ENCODE results near the gene CTSL.

Gene CTSL

DNA sequence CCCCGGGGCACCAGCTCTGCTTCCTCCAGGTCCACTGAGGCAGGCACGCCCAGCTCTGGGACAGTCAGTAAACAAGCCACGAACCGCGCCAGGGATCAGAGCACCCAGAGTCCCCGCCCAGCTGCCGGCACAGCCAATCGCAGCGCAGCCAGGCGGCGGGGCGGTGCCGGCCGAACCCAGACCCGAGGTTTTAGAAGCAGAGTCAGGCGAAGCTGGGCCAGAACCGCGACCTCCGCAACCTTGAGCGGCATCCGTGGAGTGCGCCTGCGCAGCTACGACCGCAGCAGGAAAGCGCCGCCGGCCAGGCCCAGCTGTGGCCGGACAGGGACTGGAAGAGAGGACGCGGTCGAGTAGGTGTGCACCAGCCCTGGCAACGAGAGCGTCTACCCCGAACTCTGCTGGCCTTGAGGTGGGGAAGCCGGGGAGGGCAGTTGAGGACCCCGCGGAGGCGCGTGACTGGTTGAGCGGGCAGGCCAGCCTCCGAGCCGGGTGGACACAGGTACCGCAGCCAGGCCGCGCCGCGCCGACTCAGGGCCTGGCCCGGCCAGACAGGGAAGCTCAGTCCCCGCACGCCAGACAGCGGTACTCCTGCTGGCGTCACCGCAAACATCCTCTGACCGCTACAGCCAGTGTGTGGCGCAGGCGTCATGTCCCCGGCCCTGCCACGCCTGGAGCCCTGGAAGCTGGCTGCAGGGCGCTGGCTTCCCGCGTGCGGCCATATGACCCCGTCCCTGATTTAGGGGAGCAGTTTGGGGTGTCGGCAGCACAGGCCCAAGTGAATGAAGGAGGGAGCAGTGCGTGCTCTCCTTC is at the start of gene CTSL:
TSS of gene CTSL (plus strand) at position 220 of the 810 bp plus-strand sequence. CDS start 1,485 bp downstream, outside the sequence.
- no peak for DNase-seq (ENCODE audit: low read depth)
- TF ChIP-seq, protein P1, sequence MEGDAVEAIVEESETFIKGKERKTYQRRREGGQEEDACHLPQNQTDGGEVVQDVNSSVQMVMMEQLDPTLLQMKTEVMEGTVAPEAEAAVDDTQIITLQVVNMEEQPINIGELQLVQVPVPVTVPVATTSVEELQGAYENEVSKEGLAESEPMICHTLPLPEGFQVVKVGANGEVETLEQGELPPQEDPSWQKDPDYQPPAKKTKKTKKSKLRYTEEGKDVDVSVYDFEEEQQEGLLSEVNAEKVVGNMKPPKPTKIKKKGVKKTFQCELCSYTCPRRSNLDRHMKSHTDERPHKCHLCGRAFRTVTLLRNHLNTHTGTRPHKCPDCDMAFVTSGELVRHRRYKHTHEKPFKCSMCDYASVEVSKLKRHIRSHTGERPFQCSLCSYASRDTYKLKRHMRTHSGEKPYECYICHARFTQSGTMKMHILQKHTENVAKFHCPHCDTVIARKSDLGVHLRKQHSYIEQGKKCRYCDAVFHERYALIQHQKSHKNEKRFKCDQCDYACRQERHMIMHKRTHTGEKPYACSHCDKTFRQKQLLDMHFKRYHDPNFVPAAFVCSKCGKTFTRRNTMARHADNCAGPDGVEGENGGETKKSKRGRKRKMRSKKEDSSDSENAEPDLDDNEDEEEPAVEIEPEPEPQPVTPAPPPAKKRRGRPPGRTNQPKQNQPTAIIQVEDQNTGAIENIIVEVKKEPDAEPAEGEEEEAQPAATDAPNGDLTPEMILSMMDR (IDR thresholded peaks at IDR 0.05; ENCODE audit: insufficient read depth, low read depth, low read length, missing control alignments), result no peak
- H3K4me3 ChIP-seq (ENCODE audit: low read depth, low read length), result no peak within 1 kb of the TSS

GRCh38 chr9:87676976-87677775 is 48.7 kb upstream of the CTSL start:
- no peak overlapping the region for H3K4me3 ChIP-seq (ENCODE audit: low read depth, low read length)
- TF ChIP-seq, protein P1 (IDR thresholded peaks at IDR 0.05; ENCODE audit: insufficient read depth, low read depth, low read length, missing control alignments), result no peak
- DNase-seq (ENCODE audit: low read depth), result no peak

GRCh38 chr9:87677776-87678587 is 47.9 kb upstream of the CTSL start:
- no peak for DNase-seq (ENCODE audit: low read depth)
- TF ChIP-seq, protein P1 (IDR thresholded peaks at IDR 0.05; ENCODE audit: insufficient read depth, low read depth, low read length, missing control alignments), result no peak
- H3K4me3 ChIP-seq (ENCODE audit: low read depth, low read length), result no peak overlapping the region

GRCh38 chr9:87678650-87679355 is 47.1 kb upstream of the CTSL start:
- H3K4me3 ChIP-seq (ENCODE audit: low read depth, low read length), result no peak overlapping the region
- DNase-seq (ENCODE audit: low read depth), result peak; percentile 57
- TF ChIP-seq, protein P1 (IDR thresholded peaks at IDR 0.05; ENCODE audit: insufficient read depth, low read depth, low read length, missing control alignments), result peak; percentile 70

- no peak for DNase-seq (ENCODE audit: low read depth)
- no peak overlapping the region for H3K4me3 ChIP-seq (ENCODE audit: low read depth, low read length)
- TF ChIP-seq, protein P1 (IDR thresholded peaks at IDR 0.05; ENCODE audit: insufficient read depth, low read depth, low read length, missing control alignments), result no peak
Observed at GRCh38 chr9:87681271-87682061, 44.5 kb upstream of the CTSL start.

Data from GM12865 (cell line).